Endothelial cell of hepatic sinusoid (primary cell): Measurements from ENCODE around the gene HLA-DOB.

ENCODE experiments used
- in situ Hi-C: cut with HindIII; loops from 2 replicates; pipeline ENCODE4 v1.10.0; 2017; ENCODE audit warnings: low sequenced_read_pairs

HLA-DOB gene

DNA sequence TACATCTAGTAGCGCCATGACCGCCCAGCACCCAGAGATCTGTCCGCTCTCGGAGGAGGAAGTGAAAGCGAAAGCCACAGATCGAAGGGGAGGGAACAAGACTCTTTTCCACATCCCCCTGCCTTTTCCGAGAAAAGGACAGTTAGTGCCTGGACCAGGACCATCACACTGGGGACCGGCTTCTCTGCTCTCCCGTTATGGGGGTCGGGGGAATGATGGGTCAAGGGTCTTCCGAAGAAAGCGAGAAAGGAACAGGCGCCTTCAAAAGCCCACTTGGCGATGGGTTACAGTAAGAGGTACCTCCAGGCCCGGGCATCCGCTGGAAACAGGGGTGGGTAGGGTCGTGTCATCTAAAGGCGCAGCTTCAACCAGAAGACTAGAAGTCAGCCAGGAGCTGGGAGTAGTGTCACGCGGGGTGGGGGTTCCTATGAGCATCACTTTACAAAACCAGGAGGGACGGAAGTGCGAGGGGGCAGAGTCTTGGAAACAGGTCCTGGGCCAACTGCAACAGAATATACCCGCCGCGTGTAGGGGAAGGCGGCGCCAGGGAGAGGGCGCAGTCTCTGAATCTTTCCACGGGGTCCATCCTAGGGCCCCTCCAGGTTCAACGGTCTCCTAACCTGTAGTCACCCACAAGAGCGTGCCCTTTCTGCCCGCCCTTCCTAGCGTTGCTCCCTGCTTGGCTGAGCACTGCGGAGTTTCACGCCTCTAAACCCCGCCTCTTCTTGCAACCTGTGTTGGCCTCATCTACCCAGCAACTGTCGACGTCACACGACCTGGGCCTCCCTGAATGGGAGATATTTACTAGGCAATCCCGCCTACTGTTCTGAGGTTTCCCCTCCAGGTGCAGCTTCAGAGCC is 27.4 kb upstream of the HLA-DOB start, which contains the start of gene PSMB8:
TSS of gene PSMB8 (minus strand) at position 69 of the 860 bp plus-strand sequence. CDS start at position 18, 51 bp downstream.
- in situ Hi-C loops = loop anchor here (5.0 kb wide), 1 partner anchor 123 kb away; the partner anchor contains the start of gene BRD2

- in situ Hi-C loops = loop anchor here (5.0 kb wide), 1 partner anchor 124 kb away; the partner anchor contains the start of gene BRD2
These were observed 26.7 kb upstream of the HLA-DOB start for GRCh38 chr6:32843331-32843978.

DNA sequence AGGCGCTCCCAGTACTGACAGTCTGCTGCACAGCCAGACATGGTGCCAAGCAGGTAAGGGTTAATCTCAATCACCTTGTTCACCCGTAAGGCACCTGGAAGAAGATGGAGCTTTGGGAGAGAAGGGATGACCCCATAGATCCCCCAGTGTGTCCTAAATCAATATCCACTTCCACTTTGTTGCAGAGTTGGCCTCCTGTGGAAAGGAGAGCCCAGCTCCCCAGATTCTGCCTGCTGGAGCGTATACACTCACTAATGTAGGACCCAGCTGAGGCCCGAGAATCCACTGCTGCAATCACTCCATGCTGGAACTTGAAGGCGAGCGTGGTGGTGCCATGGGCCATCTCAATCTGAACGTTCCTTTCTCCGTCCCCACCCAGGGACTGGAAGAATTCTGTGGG is 25.9 kb upstream of the HLA-DOB start:
- in situ Hi-C loops = loop anchor here (5.0 kb wide), 1 partner anchor 125 kb away; the partner anchor contains the start of gene BRD2

- in situ Hi-C loops = loop anchor here (5.0 kb wide), 1 partner anchor 125 kb away; the partner anchor contains the start of gene BRD2
These were observed 25.3 kb upstream of the HLA-DOB start for GRCh38 chr6:32842021-32842650.

- in situ Hi-C loops = loop anchor here (5.0 kb wide), 1 partner anchor 127 kb away; the partner anchor contains the start of gene BRD2
These were observed 23.9 kb upstream of the HLA-DOB start for GRCh38 chr6:32840604-32841246.

GRCh38 chr6:32839356-32839755 is 22.6 kb upstream of the HLA-DOB start:
- in situ Hi-C loops = no loop called here

DNA sequence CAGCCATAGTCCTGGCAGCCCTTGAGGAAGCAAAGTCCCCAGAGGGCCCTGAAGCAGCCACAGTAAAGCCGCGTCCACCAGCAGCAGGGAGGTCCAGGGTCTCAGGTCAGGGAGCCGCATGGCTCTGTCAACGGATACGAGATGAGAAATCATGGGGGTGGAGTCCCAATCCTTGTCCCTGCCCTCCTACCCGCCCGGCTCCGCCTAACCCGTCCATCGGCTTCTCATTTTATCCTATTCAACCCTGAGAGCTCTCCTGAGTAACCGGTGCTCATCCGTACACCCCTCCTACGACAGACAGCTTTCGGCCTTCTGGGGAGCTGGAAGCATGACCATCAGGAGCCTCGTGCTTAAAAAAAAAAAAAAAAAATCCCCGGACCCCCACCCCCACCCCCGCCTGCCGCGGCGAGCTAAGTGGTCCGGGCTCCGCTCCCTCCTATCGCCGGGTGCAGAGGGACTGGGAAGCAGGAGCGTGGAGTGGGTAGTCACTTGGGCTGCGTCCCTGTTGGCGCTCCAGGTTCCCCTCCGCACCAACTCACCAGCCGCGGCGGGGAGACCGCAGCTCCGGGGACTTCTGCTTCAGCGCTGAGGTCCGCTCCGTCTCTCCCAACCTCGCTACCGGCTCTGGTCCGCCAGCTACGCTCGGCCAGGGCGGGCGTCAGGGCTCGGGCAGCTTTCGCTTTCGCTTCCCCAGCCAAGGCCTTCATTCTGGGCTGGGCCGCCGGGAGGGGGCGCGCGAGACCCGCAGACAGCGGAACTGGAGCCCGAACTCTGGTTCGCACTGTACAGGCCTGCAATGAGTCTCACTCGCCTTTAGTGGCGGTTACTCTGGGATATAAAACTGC is 21.5 kb upstream of the HLA-DOB start, which contains the start of gene TAP2:
TSS of gene TAP2 (minus strand) at position 626 of the 845 bp plus-strand sequence. CDS start at position 120, 506 bp downstream.
- in situ Hi-C loops = no loop called here

GRCh38 chr6:32837651-32838113 is 20.9 kb upstream of the HLA-DOB start:
- in situ Hi-C loops = no loop called here

GRCh38 chr6:32836873-32837272 is 20.1 kb upstream of the HLA-DOB start:
- in situ Hi-C loops = no loop called here

DNA sequence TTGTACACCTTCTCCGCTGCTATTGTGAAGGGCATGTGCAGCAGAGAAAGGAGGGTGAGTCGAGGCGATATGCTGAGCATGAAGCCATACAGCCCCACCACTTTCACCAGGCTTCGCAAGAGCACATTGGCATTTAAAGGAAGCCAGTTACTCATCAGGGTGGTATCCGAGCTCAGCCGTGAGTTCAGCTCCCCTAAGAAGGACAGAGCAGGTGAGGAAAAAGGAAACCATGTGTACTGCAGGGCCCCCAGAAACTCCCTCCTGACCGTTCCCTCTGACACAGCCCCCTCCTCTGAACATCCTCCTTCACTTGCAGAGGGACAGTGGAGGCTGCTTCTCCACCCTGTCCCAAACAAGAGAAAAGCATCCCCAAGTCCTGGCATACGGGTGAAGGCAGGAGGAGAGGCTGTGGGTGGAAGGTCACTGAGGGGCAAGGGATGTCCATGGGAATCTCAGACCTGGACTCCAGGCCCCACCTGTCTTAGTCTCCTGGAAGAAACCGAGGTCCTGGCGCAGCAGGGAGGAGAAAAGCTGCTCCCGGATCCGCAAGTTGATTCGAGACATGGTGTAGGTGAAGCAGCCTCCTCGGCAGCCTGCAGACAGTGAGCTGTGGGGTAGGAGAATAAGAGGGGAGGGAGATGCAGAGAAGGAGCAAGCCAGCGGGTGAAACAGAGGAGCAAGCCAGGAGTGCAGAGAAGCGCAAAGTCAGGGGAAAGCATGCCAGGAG is 18.5 kb upstream of the HLA-DOB start:
- in situ Hi-C loops = no loop called here

DNA sequence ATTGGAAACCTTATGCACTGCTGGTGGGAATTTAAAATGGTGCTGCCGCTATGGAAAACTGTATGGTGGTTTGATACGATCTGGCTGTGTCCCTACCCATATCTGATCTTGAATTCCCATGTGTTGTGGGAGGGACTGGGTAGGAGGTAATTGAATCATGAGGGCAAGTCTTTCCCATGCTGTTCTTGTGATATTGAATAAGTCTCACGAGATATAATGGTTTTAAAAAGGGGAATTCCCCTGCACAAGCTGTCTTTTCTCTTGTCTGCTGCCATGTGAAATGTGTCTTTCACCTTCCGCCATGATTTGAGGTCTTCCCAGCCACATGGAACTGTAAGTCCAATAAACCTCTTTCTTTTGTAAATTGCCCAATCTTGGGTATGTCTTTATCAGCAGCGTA is 16.9 kb upstream of the HLA-DOB start:
- in situ Hi-C loops = no loop called here

DNA sequence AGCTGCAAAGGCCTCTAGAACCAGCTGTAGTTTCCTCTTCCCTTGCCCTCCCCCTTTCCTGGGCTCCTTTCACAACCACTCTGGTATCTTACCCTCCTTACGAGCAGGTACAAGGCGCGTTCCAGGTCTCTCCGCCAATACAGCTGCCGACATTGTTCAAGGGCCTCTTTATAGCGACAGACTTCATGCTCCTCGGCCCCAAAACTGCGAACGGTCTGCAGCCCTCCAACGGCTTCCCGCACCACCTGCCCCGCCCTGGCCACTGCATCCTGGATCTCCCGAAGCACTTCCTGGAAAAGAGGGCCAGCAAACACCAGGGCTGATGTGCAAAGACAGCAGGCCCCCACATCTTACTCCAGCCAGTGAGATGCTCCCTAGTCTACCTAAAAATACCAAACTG is 15.7 kb upstream of the HLA-DOB start:
- in situ Hi-C loops = no loop called here

DNA sequence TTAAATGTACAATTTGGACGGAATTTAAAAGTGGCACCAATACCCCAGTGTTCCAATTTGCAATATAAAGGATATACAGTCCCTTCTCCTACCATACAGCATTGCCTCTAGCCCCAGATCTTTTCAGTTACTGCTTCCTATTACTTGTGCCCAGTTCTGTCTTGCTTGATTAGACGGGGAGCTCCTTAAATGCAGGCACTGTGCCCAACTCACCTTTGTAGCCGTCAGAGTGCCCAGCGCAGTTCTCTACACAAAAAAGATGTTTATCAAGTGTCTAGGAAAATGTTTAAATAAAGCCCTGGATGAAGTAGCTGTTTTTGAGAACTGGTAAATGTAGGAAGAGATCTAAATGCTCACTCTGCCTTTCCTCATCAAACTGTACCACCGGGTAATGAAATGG is 14.1 kb upstream of the HLA-DOB start:
- in situ Hi-C loops = no loop called here

- in situ Hi-C loops = no loop called here
These were observed 13.2 kb upstream of the HLA-DOB start for GRCh38 chr6:32830017-32830416.

GRCh38 chr6:32829495-32829894 is 12.7 kb upstream of the HLA-DOB start:
- in situ Hi-C loops = loop anchor here (5.0 kb wide), 1 partner anchor 113 kb away; the partner anchor contains the start of gene HLA-DMB

DNA sequence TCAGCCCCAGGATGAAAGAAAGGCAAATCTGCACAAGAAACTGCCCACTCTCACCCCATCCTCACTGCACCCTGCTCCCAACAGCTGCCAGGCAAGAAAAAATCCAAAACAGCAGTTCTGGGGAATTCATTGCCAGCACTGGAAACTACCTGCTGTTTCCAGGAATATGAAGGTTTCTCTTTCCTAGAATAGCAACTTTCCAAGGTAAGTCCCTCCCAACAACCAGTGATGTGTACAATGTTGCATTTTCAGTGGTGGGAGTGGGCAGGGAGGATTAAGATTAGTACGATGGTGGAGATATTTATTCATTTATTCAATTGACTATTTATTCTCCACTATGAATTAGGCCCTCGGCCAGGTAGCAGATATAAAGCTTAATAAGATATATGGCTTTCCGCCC is 10.2 kb upstream of the HLA-DOB start:
- in situ Hi-C loops = loop anchor here (5.0 kb wide), 1 partner anchor 115 kb away; the partner anchor contains the start of gene HLA-DMB

DNA sequence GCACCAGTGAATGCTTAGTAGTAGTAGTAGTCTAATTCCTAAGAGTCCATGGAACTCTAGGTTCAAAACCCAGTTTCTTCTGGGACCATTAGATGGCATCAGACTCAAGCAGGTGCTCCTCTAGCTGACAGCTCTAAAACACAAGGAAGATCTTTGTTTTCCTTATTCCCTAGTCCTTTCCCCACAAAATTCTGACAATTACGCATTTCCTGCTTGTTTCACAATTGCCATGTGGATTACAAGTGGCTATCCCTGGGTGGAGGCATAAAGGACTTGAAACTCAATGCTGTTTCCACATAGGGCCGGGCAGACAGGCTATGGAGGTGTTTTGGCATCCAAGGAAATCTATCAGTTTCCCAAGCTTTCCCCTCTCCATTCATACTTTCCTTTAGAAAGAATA is 9.2 kb upstream of the HLA-DOB start:
- in situ Hi-C loops = loop anchor here (5.0 kb wide), 1 partner anchor 116 kb away; the partner anchor contains the start of gene HLA-DMB

DNA sequence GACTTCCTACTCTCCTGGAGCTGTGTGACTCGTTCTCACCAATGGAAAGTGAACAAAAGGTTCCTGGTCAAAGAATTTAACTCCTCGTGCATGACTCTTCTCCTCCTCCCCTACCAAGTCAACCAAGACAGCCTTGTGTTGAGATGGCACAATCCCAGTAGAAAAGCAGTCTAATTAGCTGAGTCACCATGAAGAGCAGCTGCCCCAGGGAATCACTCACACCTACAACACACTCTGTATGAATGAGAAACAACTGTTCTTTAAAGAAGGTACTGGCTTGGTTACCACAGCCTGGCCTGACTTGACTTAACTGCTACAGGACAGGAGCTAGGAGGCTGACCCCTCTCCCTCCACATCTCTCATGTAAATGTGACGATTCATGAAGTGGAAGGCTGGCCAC is 2.9 kb upstream of the HLA-DOB start:
- in situ Hi-C loops = no loop called here

GRCh38 chr6:32818867-32819266 is 2.1 kb upstream of the HLA-DOB start:
- in situ Hi-C loops = no loop called here
